Endothelial cell (in vitro differentiated cells): ENCODE data around the gene FBXO9. TPM values are rescaled to one million over a fixed set of nuclear protein-coding genes. Genes with fewer than 3 reads are reported as not detected.
A peak's percentile ranks its signal among the peaks of the same experiment; 100 is the strongest.

Source experiments
- DNase-seq: peaks from one replicate; pipeline ENCODE4 v3.0.0; 2021; ENCODE audit warnings: low spot score
- H3K27ac Mint-ChIP-seq: one replicate; pipeline ENCODE4 v1.8.0; 2021; ENCODE audit warnings: mixed read lengths, inconsistent platforms; ENCODE audit not compliant: unreplicated experiment
- H3K27me3 Mint-ChIP-seq: one replicate; pipeline ENCODE4 v1.8.0; 2021; ENCODE audit warnings: mild to moderate bottlenecking, moderate library complexity, mixed read lengths, inconsistent platforms; ENCODE audit not compliant: unreplicated experiment
- H3K36me3 Mint-ChIP-seq: one replicate; pipeline ENCODE4 v1.8.0; 2021; ENCODE audit warnings: mild to moderate bottlenecking, low read depth, mixed read lengths, inconsistent platforms; ENCODE audit not compliant: unreplicated experiment
- H3K4me1 Mint-ChIP-seq: one replicate; pipeline ENCODE4 v1.8.0; 2021; ENCODE audit warnings: mild to moderate bottlenecking, mixed read lengths, inconsistent platforms; ENCODE audit not compliant: unreplicated experiment
- H3K4me3 Mint-ChIP-seq: one replicate; pipeline ENCODE4 v1.8.0; 2021; ENCODE audit warnings: mild to moderate bottlenecking, mixed read lengths, inconsistent platforms; ENCODE audit not compliant: unreplicated experiment
- H3K9me3 Mint-ChIP-seq: one replicate; pipeline ENCODE4 v1.8.0; 2021; ENCODE audit warnings: mixed read lengths, inconsistent platforms; ENCODE audit not compliant: unreplicated experiment
- CTCF ChIP-seq: fragments of 200-600 bp; sonication (generic); IDR thresholded peaks from one replicate; pipeline ENCODE4 v1.5.0; 2021; ENCODE audit warnings: antibody characterized with exemption; ENCODE audit not compliant: unreplicated experiment
- total RNA-seq: library from RNA; stranded (reverse); fragmentation: NEBNext Ultra II Directional; extraction: Animal tissue kit (Norgen Biotek cat#: 25700); gene quantifications from one replicate; pipeline ENCODE4 v1.2.1, GENCODE V29; 2021; ENCODE audit not compliant: unreplicated experiment

FBXO9 gene
- total RNA-seq, 1 donor from 2014 or later = 61.5 TPM

- no peak for DNase-seq
- Mint-ChIP-seq H3K36me3 (peaks cover 39% of the 10 kb centered on the region), H3K27ac (no peak overlapping the region), H3K9me3 (no peaks in the 10 kb centered on the region), H3K4me3 (no peak overlapping the region), H3K4me1 (peaks cover 32% of the 10 kb centered on the region), H3K27me3 (peaks cover 2% of the 10 kb centered on the region)
- TF ChIP-seq CTCF = no peak
These were observed 27.1 kb upstream of the FBXO9 start for GRCh38 chr6:53038141-53038540.

- no peaks in the 10 kb centered on the region for H3K27me3 Mint-ChIP-seq
- H3K4me3 Mint-ChIP-seq = no peak overlapping the region
- H3K9me3 Mint-ChIP-seq = no peaks in the 10 kb centered on the region
- peaks cover 30% of the 10 kb centered on the region for H3K4me1 Mint-ChIP-seq
- peak overlapping the region; percentile 11 for H3K27ac Mint-ChIP-seq
- H3K36me3 Mint-ChIP-seq = peaks cover 39% of the 10 kb centered on the region
- no peak for DNase-seq
- TF ChIP-seq CTCF = no peak
These were observed 26.6 kb upstream of the FBXO9 start for GRCh38 chr6:53038596-53038995.

- H3K4me1 Mint-ChIP-seq = peaks cover 15% of the 10 kb centered on the region
- peaks cover 24% of the 10 kb centered on the region for H3K36me3 Mint-ChIP-seq
- TF ChIP-seq CTCF = no peak
- H3K9me3 Mint-ChIP-seq = no peaks in the 10 kb centered on the region
- H3K27me3 Mint-ChIP-seq = no peaks in the 10 kb centered on the region
- H3K27ac Mint-ChIP-seq = no peak overlapping the region
- DNase-seq = no peak
- H3K4me3 Mint-ChIP-seq = no peak overlapping the region
These were observed 23.8 kb upstream of the FBXO9 start for GRCh38 chr6:53041356-53041755.

- Mint-ChIP-seq H3K27ac (no peak overlapping the region), H3K4me1 (peaks cover 15% of the 10 kb centered on the region), H3K9me3 (no peaks in the 10 kb centered on the region), H3K4me3 (no peak overlapping the region), H3K27me3 (no peaks in the 10 kb centered on the region), H3K36me3 (peaks cover 20% of the 10 kb centered on the region)
- TF ChIP-seq CTCF = no peak
- DNase-seq = no peak
These were observed 23.1 kb upstream of the FBXO9 start for GRCh38 chr6:53042112-53042511.

- no peaks in the 10 kb centered on the region for H3K9me3 Mint-ChIP-seq
- peaks cover 20% of the 10 kb centered on the region for H3K36me3 Mint-ChIP-seq
- H3K4me3 Mint-ChIP-seq = no peak overlapping the region
- TF ChIP-seq CTCF = no peak
- peak overlapping the region; percentile 14 for H3K27ac Mint-ChIP-seq
- DNase-seq = no peak
- peaks cover 15% of the 10 kb centered on the region for H3K4me1 Mint-ChIP-seq
- H3K27me3 Mint-ChIP-seq = no peaks in the 10 kb centered on the region
These were observed 21.6 kb upstream of the FBXO9 start for GRCh38 chr6:53043581-53043980.
